GM19043 (cell line): ENCODE measurements around the gene FUBP3.

Source experiments
- ATAC-seq: cut with Tn5 transposase; IDR thresholded peaks from one replicate; pipeline ENCODE4 v1.9.1; 2021; ENCODE audit warnings: low read depth; ENCODE audit not compliant: unreplicated experiment

The FUBP3 gene

DNA sequence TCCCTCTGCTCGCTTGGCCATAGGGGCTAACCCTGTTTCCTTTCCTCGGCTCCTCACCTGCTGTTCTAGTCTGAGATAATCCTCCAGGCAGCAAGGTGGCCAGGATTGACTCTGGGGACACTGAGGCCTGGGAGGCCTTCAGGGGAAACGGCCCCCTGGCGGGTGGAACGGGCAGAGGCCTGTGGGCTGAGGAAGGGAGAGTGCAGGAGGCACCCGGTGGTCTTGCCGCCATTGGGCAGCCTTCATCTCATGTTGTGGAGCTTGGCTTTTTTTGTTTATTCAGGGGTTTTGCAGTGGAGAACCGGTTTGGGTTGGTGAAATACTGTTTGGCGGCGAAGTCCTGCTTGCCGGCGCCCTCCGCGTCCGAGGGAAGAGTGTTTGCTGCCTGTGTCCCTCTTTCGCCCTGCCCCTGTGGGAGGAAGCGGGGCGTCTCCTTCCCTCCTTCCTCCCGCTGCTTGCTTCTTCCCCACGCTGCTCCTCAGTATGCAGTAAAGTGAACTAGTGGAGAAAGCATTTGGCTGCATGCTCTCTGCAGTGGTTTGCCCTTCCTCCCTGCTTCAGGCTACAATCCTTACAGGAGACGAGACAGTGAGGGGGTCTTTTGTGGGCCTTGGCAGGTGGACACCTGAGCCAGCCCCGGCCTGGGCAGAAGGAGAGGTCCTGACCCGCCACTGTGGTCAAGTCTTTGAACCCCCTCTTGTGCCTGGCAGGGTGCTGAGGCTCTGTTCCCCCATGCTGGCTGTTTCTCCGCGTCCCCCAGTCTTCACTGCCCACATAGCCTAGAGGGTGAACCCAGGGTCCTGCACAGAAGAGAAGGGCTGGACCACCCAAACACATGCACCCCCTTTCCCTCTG lies 54.2 kb downstream of the FUBP3 start:
- ATAC-seq = no peak

DNA sequence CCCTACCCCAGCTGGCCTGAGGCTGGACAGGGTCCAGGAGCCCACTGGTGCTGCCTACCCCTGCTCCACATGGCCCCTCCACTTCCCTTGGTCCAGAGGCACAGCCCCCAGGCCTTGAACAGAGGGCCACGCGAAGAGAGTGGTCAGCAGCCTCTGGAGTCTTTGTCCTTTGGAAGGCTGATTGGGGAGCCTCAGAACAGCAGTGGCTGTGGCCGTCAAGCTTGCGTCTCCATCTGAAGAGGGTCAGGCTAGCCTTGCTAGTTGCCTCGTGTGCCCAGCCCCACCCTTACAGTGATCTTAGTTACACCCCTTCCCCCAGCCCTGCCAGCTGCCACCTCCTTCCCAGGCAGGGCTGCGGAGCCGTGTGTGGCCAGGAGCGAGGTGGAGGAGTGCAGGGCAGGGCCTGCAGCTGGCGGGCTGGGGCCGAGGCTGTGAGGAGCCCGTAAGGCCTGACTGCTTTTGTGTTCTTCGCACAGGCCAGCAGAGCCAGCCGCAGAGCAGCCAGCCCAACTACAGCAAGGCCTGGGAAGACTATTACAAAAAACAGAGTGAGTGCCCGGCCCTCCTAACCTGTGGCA lies 54.9 kb downstream of the FUBP3 start:
- ATAC-seq = no peak

DNA sequence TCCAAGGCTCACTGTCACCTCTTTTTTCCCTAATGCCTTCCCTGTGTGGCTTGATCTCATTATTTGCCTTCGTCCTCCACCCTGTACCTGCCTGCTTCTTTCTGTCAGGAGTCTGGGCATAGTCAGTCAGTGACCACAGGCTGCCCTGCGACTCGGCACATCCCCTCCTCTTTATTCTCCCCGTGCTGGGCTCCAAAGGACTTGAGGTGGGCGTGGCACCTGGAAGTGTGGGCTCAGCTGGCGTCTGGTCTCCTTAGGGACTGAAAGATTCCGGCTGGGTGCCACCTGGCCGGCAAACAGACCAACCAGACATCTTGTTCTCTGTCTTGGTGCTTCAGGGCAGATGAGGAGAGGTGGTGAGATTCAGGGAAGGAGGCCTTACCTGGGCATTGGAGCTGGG lies 55.4 kb downstream of the FUBP3 start:
- ATAC-seq = no peak

DNA sequence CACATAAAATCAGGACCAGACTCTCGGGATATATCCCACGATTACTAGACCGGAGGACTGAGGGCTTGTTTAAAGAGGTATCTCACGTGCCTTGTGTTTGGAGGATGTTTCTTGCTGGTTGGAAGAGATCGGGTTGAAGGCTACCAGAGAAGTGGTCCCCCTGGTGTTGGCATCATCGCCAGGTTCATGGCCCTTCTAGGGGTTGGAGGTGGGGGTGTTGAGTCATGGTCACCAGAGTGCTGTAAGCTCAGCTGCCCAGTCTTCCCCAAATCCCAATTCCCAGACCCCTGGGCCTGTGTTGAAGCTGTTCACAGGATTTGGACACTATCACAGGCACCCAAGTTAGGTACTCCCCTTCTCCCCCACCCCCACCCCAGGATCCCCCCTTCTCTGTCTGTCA lies 55.9 kb downstream of the FUBP3 start:
- no peak for ATAC-seq

DNA sequence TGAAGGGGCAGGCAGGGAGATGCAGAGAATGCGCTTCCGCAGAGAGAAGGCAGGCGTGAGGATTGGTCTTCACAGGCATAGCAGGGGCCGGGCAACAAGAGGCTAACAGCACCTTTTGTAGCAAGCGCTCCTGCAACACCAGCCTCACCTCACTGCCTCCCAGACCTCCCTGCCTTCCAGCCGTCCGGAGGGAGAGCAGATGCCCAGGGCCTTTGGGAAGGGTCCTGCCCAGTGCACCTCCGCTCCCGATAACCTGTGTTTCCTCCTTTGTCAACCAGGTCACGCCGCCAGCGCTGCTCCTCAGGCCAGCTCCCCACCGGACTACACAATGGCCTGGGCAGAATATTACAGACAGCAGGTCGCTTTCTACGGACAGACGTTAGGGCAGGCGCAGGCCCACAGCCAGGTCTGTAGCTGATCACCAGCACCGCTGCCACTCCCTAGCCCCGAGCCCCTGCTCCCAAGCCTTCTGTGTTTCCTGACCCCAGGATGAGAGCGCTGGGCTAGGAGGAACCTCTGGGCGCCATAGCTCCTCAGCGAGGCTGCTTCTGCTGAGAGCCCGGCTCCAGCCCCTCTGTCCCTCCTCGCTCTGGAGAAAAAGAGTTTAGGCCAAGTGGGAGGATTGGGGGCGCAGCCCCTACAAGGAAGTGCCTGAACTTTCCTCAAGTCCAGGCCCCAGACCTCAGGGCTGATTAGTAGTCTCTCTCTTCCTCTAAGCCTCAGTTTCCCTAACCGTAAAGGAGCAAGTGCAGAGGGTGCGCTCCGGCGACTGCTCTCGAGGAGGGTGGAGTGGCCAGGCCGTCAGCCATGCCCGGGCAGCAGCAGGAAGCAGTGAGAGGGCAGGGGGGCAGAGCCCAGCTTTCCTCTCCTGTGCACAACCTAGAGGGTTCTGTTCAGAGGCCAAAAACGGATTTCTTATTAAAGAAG lies 56.6 kb downstream of the FUBP3 start:
- no peak for ATAC-seq

DNA sequence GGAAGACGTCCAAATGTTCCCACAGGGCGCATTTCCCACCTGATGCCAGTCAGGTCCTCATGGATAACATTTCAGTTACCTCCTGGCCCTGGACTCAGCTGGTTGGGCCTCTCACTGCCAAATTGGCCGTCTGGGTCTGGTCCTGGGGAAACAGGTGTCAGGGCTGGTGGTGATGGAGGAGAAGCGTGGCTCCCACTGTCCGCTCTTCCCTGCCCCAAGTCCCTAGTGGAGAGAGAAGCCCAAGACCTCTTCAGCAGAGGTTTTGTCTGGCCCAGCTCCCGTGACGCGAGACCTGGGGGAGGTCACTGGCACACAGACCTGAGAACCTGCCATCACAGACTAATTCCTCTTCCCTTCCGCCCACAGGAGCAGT lies 57.3 kb downstream of the FUBP3 start:
- no peak for ATAC-seq

DNA sequence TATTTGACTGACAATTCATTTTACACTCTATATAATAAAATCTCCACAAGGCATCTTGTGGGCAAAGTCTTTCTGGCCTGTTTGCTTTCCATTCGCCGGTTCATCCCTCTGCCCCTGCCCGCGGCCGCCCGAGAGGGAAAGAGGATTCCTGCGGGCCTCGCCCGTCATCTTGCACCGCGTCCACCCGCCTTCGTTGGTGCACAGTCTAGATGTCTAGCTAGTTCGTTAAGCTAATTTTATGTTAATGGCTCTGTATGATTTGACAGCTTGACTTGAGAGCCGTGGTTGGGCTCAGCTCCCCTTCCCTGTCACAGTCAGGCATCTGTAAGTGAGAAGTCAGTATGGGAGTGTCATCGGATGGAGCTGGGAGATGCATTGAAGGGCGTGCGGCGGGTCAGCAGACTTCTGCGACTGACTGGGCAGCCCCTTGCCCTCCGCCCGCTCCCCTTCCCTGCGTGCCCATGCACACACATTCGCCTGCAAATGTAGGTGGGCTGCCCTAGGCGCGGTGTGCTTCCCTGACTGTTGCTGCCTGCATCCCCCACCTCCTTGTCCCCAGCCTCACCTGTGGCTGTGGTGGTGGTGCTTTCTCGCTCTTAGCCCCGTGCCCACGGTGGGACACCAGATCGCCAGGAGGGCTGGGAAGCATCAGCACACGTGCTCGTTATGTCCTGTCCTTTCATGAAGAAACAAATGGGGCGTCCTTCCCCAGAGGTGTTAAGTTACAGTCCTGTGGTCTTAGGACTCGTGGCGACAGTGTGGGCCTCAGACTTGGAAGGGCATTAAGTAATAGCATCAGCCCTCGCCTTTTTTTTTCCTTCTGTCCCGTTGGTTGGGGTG lies 59.1 kb downstream of the FUBP3 start:
- ATAC-seq = no peak

DNA sequence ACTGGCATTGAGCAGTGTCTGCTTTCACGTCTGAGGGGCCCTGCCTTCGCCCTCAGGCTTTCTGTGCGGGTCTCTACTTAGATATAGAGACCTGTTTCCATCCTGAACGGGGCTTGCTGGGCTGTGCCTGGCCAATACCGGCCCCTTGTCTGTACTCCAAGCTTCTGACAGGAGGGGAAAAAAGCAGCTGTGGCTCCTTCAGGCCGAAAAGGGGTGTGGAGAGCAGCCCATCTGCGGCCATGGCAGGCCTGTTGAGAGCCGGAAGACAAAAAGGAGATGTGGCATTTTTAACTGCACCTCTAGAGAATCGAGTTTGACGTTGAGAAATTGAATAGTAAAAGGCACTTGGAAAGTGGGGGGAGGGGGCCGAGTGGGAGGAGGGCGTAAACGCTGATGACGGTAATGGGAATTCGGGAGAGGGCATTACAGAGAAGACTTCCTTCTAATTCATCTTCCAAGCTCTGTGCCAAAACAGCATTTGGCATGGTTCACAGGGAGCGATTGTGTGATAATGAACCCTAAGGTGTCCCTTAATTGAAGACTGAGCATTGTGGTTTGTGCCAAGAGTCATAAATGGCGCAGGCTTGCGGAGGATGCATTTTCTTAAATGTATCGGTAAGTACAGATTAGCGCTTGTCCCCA lies 59.9 kb downstream of the FUBP3 start:
- ATAC-seq = no peak

DNA sequence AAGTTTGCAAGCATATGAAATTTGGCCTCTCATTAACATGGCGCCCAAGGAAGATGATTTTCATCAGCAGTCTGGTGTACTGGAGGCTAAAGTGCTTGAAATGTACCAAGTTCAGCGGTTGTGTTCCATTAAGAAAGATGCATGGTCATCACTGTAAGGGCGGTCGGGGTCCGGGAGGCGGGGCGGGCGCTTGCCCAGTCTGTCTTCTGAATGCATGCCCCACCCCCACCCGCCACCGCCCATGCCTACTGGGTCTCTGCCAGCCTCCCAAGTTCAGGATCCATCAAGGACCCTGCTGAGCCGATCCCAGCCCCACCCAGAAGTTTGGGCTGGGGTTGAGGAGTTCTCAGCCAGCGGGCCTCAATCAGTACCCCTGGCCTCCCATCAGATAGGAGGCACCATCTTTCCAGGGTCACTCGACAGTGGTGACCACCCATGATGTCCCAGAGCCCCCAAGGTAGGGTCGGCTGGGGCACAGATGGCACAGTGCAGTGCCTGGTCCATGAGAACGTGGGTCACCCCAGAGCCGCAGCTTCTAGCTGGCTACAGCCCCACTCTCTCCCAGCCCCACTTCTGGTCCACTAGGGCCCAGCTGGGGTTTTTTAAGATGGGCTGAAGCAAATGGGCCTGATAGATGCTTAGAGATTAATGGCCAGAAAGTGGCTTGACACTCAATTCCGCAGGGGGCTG lies 60.6 kb downstream of the FUBP3 start:
- ATAC-seq = no peak

DNA sequence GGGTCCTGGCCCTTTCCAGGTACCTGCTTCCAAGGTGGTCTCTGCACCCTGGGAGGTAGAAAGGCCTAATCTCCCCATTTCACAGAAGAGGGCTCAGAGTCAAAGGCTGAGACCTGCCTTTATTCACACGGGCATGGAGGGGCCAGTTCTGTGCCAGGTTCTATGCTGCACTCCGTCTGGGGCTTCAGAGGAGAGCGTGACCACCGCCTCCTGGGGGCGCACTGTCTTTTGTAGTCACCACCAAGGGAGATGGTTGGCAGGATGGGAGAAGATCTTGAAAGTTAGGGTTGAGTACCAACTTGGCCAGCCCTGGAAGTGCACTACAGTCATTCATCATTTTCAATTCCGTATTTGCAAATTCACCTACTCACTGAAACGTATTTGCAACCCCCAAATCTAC lies 61.3 kb downstream of the FUBP3 start:
- ATAC-seq = no peak

DNA sequence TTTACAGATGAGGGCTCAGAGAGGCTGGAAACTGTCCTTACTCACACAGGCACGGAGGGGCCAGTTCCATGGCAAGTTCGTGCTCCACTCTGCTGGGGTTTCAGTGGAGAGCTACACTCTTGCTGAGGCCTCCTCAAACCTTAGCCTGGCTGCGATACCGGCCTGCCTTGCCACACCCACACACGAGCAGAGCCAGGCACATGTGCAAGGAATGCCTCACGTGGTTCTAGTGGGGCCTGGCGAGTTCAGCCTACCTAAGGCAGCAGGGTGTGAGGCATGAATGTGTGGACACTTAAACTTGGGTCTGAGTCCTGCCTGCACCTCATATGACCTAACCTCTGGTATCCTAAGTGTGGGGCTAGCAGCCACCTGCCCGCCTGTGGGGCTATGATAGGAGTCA lies 63.5 kb downstream of the FUBP3 start:
- no peak for ATAC-seq

DNA sequence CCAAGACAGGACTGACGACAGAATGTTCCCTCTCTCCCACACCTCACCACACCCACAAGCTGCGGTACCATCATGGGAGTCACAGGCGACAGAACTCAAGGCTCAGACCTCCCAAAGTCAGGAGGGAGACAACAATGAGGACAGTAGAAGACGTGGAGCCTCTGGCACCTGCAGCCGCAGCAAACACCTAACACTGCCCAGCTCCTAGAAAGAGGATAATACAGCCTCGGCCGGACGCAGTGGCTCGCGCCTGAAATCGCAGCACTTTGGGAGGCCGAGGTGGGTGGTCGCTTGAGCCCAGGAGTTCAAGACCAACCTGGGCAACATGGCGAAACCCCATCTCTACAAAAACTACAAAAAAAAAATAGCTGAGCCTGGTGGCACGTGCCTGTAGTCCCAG lies 71.8 kb downstream of the FUBP3 start:
- no peak for ATAC-seq

DNA sequence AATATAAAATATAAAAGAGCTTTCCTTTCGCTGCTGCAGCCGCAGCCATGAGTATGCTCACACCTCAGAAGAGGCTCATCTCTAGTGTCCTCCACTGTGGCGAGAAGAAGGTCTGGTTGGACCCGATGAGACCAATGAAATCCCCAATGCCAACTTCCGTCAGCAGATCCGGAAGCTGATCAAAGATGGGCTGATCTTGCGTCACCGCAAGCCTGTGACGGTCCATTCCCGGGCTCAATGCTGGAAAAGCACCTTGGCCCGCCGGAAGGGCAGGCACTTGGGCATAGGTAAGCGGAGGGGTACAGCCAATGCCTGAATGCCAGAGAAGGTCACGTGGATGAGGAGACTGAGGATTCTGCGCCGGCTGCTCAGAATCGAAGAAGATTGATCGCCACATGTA lies 72.4 kb downstream of the FUBP3 start:
- ATAC-seq = no peak

DNA sequence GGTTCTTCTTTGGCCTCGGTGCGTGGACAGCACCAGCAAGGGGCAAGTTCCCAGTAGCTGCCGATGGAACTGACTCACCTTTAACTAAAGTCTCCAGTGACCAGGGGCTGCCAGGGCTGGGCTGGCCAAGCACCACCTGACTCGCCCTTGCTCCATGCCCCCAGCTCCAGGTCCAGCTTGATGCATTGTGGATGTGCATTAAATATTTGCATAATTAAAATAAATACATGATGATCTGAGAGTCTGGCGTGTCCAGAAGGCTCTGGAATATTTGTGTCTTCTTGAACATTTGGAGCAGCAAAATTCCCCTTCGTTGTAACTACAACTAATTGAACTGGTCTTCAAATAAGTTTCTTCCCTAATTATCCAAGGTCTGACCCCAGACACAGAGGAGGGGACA lies 75.5 kb downstream of the FUBP3 start:
- ATAC-seq = no peak

DNA sequence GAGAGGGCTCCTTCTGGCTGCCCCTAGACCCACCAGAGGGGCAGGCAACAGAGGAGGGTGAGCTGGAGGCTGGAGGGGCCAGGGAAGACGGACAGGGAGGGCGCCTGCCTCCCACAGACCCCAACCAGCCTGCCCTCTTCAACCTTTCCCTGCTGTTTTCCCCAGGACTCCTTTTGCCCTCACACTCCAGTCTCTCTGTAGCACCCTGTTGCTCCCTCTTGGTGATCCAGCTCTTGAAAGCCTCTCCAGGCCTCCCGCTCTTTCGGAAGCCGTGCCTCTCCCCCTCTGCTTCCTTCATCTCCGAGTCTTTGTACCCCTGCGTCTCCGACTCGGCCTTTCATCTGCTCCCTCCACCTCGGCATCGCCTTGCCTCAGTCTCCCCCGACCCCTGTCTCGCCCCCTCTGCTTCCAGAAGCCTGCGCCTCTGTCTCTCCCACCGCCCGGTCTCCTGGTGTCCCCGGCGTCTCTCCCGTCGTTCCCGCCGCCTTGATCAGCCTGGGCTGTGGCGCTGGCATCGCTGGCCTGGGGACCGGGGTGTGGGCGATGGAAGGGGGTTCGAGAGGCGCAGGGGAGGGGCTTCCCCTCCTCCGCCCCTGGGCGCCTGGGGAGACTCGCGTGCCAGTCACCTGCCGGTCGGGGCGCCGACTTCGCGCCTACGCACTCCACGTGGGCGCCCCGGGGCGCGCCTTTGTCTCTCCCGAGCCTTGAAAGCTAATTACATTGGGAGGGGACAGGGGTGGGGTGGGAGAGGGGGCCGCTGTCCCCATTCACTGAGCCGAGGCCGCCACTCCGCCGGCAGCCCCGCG lies 79.7 kb downstream of the FUBP3 start:
- ATAC-seq = no peak

DNA sequence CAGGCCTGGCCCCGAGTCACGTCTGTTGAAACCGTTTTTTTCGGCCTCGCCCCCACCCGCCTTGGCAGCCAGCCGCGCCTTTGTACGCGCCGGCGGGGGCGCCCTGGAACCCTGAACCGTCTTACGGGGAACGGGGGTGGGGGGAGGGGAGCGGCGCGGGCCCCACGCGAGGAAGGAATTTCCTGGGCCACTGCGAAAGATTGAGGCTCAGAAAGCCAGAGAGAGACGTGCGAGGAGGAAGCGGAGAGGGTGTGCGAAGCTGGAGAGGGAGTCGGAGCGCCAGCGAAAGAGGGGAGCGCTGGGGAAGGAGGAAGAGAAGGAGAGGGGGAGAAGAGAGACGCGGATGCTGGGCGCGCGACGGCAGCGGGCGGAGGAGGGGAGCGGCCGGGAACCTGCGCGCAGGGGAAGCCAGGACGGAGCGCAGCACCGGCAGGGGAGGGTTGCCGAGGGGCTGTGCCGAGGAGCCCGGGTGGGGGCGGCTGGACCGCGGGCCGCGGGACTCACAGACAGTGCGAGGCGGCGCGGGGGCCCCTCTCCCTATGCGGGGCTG lies 80.4 kb downstream of the FUBP3 start:
- no peak for ATAC-seq

DNA sequence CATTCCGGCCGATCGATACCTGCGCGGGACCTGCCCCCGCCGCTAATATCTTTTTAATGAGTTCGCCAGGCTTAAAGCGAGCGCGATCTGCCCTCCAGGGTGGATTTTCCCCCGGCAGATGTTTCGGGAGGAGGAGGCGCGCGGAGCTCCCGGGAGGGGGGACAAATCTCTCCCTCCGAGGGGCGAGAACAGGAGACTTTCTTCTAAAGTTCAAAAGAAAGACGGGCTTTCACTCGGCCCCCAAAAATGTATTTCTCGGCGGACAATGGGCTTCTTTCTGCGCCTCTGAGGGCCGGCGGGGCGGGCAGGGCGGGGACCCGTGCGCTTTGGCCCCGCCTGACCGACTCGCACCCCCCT lies 80.9 kb downstream of the FUBP3 start:
- ATAC-seq = no peak

DNA sequence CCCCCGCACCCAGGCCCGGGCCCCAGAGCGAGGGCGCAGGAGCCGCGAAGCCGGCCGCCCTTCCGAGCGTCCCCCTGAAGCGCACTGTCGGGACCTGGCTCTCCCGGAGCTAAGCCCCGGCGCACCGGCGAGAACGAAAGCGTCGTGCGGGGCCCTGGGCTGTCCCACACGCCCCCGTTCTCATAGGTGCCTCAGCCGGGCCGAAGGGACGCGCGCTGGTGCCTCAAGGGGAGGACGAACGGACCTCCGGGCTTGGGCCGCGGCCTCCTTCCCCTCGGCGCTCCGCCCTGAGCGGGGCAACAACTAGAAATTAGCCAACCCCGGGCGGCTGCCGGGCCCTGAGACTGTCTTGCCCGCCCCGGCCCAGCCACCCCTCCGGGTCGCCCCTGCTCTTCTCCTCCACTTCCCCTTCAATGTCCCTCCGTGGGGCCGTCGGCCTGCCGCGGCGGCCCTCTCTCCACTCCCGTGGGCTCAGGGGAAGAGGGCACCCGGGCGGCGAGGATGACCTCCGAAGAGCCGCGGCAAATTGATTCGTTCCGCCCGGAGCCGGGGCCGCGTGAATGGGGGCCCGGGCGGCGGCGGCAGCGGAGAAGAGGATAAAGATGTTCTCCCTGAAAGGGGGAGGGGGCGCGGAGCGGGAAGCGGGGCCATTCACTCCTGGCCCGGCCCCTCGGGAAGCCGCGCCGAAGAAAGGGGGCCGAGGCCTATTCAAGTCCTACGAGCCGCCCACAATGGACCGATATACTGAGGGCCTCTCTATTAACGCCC lies 81.5 kb downstream of the FUBP3 start:
- no peak for ATAC-seq
